ENCODE results near the gene SERPINA12. TPM values are rescaled to one million over a fixed set of nuclear protein-coding genes. Genes with fewer than 3 reads are reported as not detected.

Gene SERPINA12
- total and polyA plus RNA-seq, 2 of the 13 experiments (the other 11 are each of a cell fraction or from before 2014, with no cell fraction given), result 0.08 TPM; not detected in 1

GRCh38 chr14:94501588-94502516 is 7.4 kb downstream of the SERPINA12 start (continued):
- TF ChIP-seq ZNF407 (CRISPR knock-in tag; IDR thresholded peaks at IDR 0.05; ENCODE audit: not compliant biosample characterization) (no peak), SIN3A (IDR thresholded peaks at IDR 0.05; ENCODE audit: borderline replicate concordance, low read depth, low read length) (no peak), ZNF589 (CRISPR knock-in tag; conservative IDR thresholded peaks at IDR 0.05) (no peak), ZNF839 (CRISPR knock-in tag; IDR thresholded peaks at IDR 0.05; ENCODE audit: borderline replicate concordance) (no peak), MED13 (CRISPR knock-in tag; IDR thresholded peaks at IDR 0.05) (no peak), SOX13 (IDR thresholded peaks at IDR 0.05) (no peak), SOX13 (CRISPR knock-in tag; conservative IDR thresholded peaks at IDR 0.05 in 1 of 2, IDR thresholded peaks at IDR 0.05 in 1 of 2) (0 out of 4 replicates have a peak, but pooled peaks of 1 of the 2 experiments have one; percentile 23), KLF11 (CRISPR knock-in tag; IDR thresholded peaks at IDR 0.05) (no peak), ZNF678 (CRISPR knock-in tag; IDR thresholded peaks at IDR 0.05) (no peak), HNRNPK (IDR thresholded peaks at IDR 0.05; ENCODE audit: low read depth, low read length, poor library complexity, severe bottlenecking) (no peak), IKZF4 (CRISPR knock-in tag; IDR thresholded peaks at IDR 0.05; ENCODE audit: borderline replicate concordance, low read depth, not compliant biosample characterization) (no peak), ZFP36L1 (CRISPR knock-in tag; IDR thresholded peaks at IDR 0.05) (no peak), RAD51 (IDR thresholded peaks at IDR 0.05; ENCODE audit: borderline replicate concordance) (no peak), ZNF562 (CRISPR knock-in tag; IDR thresholded peaks at IDR 0.05; ENCODE audit: borderline replicate concordance) (no peak), SIX1 (CRISPR knock-in tag; IDR thresholded peaks at IDR 0.05; ENCODE audit: borderline replicate concordance) (no peak), MAFK (conservative IDR thresholded peaks at IDR 0.05 in 1 of 2, IDR thresholded peaks at IDR 0.05 in 1 of 2; ENCODE audit: low read length in 2 of 2) (peak in 1 of 2 experiments; percentile 13; a peak in 1 of 4 replicates), CREBL2 (CRISPR knock-in tag; IDR thresholded peaks at IDR 0.05; ENCODE audit: borderline replicate concordance) (no peak), ZNF704 (CRISPR knock-in tag; IDR thresholded peaks at IDR 0.05; ENCODE audit: borderline replicate concordance) (no peak), ZMYM3 (CRISPR knock-in tag; IDR thresholded peaks at IDR 0.05) (no peak), GATAD2A (CRISPR knock-in tag; IDR thresholded peaks at IDR 0.05) (peak; percentile 76)

Data from HepG2 (cell line).